ENCODE data around the gene PNPO.

DNA sequence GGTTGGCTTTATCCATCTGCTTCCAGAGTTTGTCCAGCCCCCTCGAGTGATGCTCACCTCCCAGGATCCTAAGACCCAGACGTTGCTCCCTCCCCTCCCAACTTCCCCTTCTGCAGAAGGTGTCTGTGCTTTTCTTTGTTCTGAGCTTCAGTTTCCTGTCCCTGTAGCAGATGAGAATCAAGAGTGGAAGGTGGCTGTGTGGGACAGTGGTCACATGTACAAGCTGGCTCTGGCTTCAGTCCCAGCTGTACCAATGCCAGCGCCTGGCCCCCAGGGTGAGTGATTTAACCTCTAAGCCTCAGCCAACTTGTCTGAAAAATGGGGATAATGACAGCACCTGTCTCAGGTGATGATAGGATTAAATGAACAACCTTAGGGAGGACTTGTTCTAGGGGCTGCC, 8.6 kb downstream of the PNPO start:
- TF ChIP-seq, protein P1, sequence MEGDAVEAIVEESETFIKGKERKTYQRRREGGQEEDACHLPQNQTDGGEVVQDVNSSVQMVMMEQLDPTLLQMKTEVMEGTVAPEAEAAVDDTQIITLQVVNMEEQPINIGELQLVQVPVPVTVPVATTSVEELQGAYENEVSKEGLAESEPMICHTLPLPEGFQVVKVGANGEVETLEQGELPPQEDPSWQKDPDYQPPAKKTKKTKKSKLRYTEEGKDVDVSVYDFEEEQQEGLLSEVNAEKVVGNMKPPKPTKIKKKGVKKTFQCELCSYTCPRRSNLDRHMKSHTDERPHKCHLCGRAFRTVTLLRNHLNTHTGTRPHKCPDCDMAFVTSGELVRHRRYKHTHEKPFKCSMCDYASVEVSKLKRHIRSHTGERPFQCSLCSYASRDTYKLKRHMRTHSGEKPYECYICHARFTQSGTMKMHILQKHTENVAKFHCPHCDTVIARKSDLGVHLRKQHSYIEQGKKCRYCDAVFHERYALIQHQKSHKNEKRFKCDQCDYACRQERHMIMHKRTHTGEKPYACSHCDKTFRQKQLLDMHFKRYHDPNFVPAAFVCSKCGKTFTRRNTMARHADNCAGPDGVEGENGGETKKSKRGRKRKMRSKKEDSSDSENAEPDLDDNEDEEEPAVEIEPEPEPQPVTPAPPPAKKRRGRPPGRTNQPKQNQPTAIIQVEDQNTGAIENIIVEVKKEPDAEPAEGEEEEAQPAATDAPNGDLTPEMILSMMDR (conservative IDR thresholded peaks at IDR 0.05; ENCODE audit: low read length), result no peak
- no peak for TF ChIP-seq EZH2phosphoT487 (IDR thresholded peaks at IDR 0.05; ENCODE audit: borderline replicate concordance)

Data from Loucy (cell line).